IPS DF 4.7 (cell line): ENCODE results near the gene PXT1.

ENCODE experiments used
- DNase-seq: peaks from one replicate; pipeline ENCODE4 v3.0.0-alpha.2; 2013; ENCODE audit warnings: low spot score; ENCODE audit errors: extremely low read depth

Gene PXT1

DNA sequence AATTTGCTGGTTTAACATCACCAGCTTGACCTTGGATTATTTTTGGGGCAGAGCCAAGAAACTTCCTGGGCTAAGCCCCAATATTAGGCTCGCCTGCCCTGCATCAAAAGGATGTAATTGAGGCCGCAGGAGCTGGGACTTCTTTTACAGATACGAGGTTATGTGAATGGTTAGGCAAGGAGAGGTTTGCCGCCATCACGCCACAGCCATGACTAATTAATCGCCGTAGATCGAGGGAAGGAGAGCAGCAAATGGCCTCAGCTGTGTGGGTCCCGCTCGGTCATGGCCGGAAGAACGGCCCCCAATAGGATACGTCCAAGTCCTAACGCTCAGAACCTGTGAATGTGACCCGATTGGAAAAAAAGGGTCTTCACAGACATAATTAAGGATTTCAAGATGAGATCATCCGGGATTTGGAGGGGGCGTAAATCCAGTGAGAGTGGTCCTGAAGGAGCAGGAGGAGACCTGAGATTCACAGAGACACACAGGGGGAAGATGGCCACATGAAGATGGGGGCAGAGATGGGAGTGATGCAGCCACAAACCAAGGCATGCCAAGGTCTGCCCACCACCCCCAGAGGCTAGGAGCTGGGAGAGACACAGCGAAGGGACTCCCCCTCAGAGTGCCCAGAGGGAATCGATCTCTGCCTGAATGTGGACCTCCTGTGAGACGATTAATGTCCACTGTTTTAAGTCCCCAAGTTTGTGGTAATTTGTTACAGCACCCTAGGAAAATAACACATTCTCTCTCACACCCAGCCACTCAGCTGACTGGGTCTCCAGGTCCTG lies 96.0 kb downstream of the PXT1 start:
- DNase-seq: no peak

DNA sequence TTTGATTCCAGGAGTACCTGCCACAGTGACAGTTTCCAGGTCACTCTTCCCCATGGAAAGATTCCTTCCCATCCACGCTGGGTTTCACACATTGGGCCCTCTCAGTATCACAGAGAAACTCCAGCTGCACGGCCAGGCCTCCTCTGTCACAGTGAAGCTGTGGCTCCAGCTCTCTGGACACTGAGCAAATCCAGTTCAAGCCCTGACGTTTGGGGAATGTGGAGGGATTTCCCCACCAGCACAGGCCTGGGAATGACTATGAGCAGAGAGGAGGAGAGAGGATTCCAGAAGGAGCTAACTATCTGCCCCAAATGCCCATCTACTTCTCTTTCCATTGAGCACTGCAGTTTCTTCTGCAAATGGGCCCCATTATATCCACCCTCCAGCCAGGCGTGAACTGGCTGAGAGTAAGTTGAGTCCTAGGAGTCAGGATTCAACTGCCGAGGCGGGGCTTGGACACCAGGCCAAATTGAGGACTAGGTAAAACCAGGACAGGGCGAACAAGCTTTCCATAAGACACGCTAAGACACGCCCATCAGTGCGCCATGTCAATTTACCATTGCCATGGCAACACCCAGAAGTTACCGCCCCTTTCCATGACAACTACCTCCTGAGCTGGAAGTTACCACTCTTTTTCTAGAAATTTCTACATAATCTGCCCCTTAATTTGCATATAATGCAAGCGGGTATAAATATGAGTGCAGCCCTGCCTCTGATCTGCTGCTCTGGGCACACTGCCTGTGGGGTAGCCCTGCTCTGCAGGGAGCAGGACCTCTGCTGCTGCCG lies 96.8 kb downstream of the PXT1 start:
- DNase-seq: no peak

DNA sequence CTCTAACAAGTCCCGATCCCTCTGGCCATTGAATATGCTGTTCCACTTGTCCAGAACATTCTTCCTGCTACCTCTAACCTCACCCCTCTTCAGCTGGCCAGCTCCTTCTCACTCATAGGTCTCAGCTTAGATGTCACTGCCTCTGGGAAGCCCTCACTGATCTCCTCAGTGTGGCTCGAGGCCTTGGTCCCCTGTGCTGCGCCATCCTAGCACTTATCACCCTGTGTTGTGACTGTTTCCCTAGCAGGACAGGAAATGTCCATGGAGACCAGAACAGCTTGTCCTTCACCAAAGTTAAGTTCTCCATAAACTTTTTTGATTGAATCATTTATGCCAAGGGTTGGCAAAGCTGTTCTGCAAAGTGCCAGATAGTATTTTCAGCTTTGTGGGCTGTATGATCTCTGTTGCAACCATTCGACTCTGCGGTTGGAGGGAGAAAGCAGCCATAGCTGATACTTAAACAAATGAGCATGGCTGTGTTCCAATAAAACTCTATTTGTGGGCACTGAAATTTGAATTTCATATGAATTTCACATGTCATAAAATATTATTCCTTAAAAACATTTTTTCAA lies 99.5 kb downstream of the PXT1 start:
- no peak for DNase-seq

DNA sequence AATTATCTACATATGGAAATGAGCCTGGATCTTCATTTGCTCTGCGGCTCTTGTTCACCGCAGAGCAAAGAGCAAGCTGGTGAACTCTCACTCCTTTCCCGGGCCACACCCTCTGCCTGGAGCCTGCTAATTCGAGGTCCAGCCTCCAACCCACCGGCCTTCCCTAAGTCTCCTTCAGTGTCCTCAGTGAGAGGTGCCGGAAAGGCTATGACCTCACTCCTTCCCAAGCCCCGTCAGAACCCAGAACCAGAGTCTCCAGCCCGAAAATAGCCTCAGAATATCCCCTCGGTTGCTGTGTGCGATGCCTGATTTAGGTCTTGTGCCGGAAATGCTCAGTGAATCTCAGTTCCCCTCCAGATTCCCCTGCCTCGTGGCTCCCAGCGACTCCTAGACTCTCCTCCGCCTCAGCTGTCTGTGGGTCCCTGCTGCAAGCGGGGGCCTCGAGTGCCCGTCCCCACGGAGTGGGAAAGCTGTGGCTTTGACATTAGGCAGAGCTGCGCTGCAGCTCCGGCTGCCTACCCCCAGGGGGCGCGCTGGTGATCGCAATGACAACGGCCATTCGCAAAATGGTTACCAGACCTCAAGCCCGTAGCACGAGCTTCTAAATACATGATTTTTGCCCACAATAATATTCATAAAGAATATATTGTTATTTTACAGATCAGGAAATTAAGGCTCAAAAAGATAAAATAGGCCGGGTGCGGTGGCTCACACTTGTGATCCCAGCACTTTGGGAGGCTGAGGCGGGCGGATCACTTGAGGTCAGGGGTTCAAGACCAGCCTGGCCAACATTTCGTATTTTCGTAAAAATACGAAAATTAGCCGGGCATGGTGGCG lies 101.8 kb downstream of the PXT1 start:
- DNase-seq: no peak
